Stimulated activated CD8-positive, alpha-beta memory T cell treated with anti-CD3 and anti-CD28 coated beads, Interleukin-7, amount 100 ng/mL, for 1 hour (primary cell): ENCODE results near the gene RAB36.

Experiments
- DNase-seq, 2 donors: peaks; one replicate each; pipeline ENCODE4 v3.0.0-alpha.2; 2020; ENCODE audit warnings: low read depth in 2 of 2

Gene RAB36

GRCh38 chr22:23108249-23109078 is 36.8 kb upstream of the RAB36 start:
- DNase-seq: no peak

GRCh38 chr22:23109079-23109347 is 36.3 kb upstream of the RAB36 start:
- DNase-seq: no peak

DNA sequence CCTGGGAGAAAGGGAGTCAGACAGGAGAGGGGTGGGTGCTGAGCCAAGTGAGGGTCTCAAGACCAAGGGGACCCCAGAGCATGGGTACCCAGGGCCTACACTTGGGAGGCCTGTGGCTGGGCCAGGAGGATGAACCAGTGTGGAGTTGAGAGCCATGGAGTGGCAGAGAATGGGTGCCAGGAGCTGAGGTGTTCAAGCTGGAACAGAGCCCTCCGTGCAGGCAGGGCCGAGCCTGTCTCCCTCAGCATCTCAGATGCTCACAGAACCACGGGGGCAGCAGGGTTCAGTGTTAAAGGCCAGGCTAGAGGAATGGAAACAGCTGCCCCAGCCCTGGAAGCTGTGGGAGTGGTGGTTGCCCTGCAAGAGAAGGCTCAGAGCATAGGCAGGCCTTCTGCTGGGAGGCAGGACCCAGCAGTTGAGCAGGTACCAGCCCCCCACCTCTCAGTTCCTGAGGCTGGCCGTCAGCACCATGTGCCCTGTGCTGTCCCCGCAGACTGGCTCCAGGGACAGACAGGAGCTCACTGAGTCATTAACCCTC is 35.8 kb upstream of the RAB36 start:
- DNase-seq: no peak

- no peak for DNase-seq
Measured at GRCh38 chr22:23110190-23110921, 34.9 kb upstream of the RAB36 start.

- no peak for DNase-seq
Measured at GRCh38 chr22:23110922-23111527, 34.3 kb upstream of the RAB36 start.

DNA sequence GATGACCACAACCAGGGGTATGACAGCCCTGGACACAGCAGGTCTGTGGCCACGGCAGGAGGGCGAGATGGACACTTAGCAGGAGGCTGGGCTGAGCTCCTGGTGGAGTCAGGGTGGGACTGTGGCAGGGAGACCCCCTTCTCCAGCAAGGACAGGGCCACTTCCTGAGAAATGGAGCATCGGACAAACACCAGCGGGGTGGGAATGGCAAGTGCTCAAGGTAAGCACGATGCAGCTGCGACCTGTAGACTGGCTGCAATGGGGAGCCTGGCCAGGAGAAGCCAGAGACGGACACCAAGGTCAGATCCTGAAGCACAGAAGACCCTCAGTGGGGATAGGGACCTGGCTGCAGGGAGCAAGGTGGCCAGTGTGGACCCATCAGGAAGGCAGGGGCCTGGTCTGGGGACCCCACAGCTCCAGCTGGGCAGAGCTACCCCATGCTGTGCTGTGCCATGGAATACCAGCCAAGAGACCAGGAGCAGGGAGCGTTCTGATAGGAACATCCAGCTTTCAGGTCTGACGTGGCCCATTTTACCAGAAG is 32.7 kb upstream of the RAB36 start:
- DNase-seq: no peak

- no peak for DNase-seq
Measured at GRCh38 chr22:23113067-23113846, 32.0 kb upstream of the RAB36 start.

DNA sequence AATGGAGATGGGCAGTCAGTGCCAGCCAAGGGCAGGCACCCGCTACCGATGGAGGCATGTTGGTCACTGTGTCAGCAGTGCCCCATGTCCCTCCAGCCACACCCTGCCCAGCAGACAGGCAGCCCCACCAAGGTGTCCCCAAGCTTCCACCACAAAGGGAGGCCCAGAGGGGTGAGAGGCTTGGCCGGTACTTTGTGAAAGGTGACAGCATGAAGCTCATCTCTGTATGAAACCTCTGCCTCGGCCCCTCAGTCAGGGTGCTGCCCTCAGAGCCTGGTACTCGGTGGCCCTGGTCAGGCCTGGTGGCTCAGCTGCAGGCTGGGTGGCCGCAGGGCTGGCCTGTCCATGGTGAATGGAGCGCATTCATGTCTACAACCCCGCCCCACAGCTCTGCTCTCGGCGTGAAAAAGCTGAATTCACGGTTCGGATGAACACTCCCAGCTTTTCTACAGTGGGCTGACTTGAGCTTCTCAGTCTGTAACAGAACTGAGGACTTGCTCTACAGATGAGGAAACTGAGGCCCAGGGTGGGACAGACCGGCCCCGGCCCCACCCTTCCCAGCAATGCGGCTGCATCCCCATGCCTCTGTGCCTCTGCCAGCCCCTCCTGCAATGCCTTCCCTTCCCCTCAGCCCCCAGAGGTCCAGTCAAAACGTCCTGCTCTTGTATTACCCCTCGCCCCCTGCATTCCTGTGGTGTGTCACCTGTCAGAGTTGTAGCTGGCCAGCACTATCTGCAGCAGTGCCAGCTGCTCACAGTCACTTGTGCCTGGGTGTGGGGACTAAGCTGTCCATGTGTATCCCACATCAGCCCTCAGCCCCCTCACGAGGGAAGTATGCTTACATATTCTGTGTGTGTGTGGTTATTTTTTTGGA is 31.2 kb upstream of the RAB36 start:
- DNase-seq: no peak

GRCh38 chr22:23114721-23115020 is 30.6 kb upstream of the RAB36 start:
- no peak for DNase-seq

DNA sequence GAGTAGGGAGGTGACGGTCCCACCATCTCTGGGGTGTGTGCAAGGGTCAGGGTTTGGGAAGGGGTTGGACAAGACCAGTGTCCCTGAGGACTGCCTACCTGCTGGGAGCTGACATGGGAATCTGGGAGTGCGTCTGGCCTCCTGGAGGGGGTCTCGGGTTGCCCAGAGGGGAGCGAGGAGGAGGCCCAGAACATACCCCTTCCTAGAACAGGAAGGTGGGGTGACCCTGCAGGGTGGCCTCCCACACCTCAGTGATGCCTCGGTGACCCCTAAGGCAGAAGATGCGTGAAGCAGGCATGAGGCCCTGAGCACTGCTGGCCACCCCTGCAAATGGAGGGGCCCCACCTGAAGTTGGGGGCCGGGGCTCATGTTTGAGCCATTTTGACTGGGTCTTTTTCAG is 29.9 kb upstream of the RAB36 start:
- no peak for DNase-seq

GRCh38 chr22:23115825-23116494 is 29.3 kb upstream of the RAB36 start:
- DNase-seq: no peak

GRCh38 chr22:23116506-23117263 is 28.6 kb upstream of the RAB36 start:
- no peak for DNase-seq

DNA sequence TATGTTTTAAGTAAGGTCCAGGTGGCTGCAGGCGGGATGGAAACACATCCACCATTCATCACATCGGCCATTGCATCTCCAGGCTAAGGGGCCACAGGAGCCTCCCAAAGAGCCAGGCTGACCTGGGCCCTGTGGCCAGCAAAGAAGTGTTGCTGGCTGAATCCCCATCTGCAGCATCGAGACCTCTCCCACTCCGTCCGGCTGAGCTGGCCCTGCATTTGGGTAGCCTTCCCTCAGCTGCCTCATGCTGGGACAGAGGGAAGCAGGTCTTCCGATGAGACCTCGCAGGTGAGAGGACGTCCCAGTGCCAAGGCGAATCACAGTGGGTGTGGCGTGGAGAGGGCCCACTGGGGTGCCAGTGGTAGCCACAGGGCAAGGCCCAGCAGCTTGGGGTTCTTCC is 28.0 kb upstream of the RAB36 start:
- no peak for DNase-seq

DNA sequence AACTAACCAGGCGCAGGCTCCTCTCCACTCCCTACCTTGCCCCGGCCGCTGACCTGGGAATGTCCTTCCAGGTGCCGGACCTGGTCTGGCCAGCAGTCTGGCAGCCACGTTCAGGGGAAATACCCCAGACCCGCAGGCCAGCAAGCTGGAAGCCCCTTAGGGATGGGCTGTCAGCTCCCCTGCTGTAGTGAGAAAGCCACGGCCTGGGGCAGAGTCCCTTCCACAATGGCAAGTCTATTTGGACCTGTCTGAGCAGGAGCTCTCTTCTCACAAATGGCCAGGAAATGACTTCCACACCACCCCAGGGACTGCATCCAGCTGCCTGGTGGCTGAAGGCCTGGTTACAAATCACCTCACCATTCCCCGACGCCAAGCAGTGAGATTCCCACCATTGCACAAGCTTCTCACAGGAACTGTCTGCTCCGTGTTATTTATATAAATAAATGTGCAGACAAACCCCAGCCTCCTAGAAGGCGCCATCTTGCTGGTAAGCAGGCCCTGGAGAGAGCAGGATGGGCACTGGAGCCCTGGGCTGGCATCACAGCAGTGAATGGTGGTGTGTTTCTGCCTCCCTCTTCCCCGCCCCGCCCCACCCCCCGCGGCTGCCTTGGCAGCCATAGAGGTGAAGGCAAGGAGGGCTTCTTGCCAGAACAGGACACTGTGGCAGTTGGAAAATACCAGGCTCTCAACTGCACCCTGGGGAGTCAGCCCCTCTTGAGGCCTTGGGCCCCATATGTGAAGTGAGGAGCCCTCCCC is 27.2 kb upstream of the RAB36 start:
- no peak for DNase-seq

GRCh38 chr22:23118647-23119493 is 26.4 kb upstream of the RAB36 start:
- no peak for DNase-seq

DNA sequence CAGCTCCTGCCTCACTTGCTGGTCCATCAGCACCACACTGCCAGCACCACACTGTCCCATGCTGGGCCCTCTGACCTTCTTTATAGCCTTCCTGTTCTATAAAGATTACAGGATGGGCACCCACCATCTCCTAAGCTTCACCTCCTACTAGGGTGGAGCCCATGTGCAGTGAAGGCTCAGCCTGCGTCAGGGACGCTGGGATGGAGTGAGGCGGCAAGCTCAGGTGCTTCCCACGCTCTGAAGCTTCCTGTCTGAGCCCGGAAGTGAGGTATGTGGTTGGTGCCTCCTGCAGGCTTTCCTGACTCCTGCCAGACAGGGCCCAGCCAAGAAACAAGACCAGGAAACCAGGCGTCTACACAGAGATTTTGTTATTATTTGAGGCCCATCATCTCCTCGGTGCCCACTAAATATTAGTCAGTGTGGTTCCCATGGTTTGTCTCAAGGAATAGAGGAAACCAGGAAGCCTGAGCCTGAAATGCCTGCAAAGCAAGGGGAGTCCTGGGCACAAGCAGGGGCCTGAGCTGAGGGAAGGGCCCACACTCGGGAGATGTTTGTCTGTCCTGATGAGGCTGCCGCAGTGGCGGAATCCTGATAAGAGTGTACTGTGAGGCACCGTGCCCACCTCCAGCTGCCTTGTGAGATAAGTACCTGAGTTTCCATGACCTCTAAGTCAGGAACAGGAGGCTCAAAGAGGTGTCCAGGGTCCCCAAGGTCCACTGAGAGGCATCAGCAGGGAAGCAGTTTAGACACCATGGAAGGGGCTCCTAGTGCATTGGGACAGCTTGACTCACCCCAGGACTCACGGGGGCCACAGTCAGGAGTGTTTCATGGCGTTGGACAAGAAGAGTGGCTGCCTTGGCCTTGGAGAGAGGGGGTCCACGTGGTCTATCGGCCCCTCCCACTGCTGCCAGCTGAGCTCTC is 25.5 kb upstream of the RAB36 start:
- DNase-seq: no peak

DNA sequence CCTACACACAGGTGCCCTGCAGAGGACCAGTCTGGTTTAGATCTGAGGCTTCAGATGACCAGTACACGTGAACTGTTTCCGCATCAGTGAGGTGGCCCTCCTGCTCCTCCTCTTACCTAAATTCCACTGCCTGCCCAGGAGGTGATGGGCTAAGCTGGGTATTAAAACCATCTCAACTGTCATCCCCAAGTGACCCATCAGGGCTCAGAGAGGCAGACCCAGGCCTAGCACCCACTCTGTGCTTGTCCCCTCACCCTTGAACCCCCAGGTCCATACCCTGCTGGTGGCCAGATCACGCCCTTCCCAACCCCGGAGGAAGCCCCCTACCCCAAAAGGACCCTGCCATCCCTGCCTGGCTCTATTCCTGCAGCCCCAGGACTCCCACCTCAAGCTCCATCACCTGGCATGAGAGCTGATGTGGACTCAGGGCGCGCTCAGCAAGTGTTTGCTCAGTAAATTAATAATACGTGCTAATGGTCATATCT is 24.8 kb upstream of the RAB36 start:
- no peak for DNase-seq
